Measurements from ENCODE around the gene UNC13C.

The UNC13C gene

GRCh38 chr15:54120949-54121463 lies 142.8 kb downstream of the UNC13C start:
- no peak for DNase-seq (ENCODE audit: low read depth)

GRCh38 chr15:54127574-54127973 lies 149.3 kb downstream of the UNC13C start:
- no peak for DNase-seq (ENCODE audit: low read depth)

- no peak for DNase-seq (ENCODE audit: low read depth)
These were observed 153.2 kb downstream of the UNC13C start for GRCh38 chr15:54131410-54131809.

GRCh38 chr15:54149115-54149531 lies 170.9 kb downstream of the UNC13C start:
- no peak for DNase-seq (ENCODE audit: low read depth)

GRCh38 chr15:54150255-54150654 lies 172.0 kb downstream of the UNC13C start:
- DNase-seq (ENCODE audit: low read depth) = no peak

GRCh38 chr15:54159012-54159411 lies 180.8 kb downstream of the UNC13C start:
- no peak for DNase-seq (ENCODE audit: low read depth)

GRCh38 chr15:54187325-54187724 lies 209.1 kb downstream of the UNC13C start:
- no peak for DNase-seq (ENCODE audit: low read depth)

GRCh38 chr15:54197995-54198394 lies 219.8 kb downstream of the UNC13C start:
- DNase-seq (ENCODE audit: low read depth) = no peak

GRCh38 chr15:54206586-54207321 lies 228.5 kb downstream of the UNC13C start:
- no peak for DNase-seq (ENCODE audit: low read depth)

GRCh38 chr15:54208786-54209185 lies 230.5 kb downstream of the UNC13C start:
- no peak for DNase-seq (ENCODE audit: low read depth)

GRCh38 chr15:54212635-54213034 lies 234.4 kb downstream of the UNC13C start:
- DNase-seq (ENCODE audit: low read depth) = no peak

GRCh38 chr15:54226455-54226854 lies 248.2 kb downstream of the UNC13C start:
- no peak for DNase-seq (ENCODE audit: low read depth)

- no peak for DNase-seq (ENCODE audit: low read depth)
These were observed 249.3 kb downstream of the UNC13C start for GRCh38 chr15:54227569-54227968.

- DNase-seq (ENCODE audit: low read depth) = no peak
These were observed 272.1 kb downstream of the UNC13C start for GRCh38 chr15:54250326-54250725.

- no peak for DNase-seq (ENCODE audit: low read depth)
These were observed 277.9 kb downstream of the UNC13C start for GRCh38 chr15:54256190-54256589.

GRCh38 chr15:54273928-54274327 lies 295.7 kb downstream of the UNC13C start:
- DNase-seq (ENCODE audit: low read depth) = no peak

GRCh38 chr15:54277834-54278233 lies 299.6 kb downstream of the UNC13C start:
- no peak for DNase-seq (ENCODE audit: low read depth)

GRCh38 chr15:54280726-54281125 lies 302.5 kb downstream of the UNC13C start:
- no peak for DNase-seq (ENCODE audit: low read depth)

- no peak for DNase-seq (ENCODE audit: low read depth)
These were observed 304.1 kb downstream of the UNC13C start for GRCh38 chr15:54282228-54282836.

GRCh38 chr15:54288049-54288448 lies 309.8 kb downstream of the UNC13C start:
- no peak for DNase-seq (ENCODE audit: low read depth)

- no peak for DNase-seq (ENCODE audit: low read depth)
These were observed 311.4 kb downstream of the UNC13C start for GRCh38 chr15:54289590-54290136.

- no peak for DNase-seq (ENCODE audit: low read depth)
These were observed 320.2 kb downstream of the UNC13C start for GRCh38 chr15:54298396-54298795.

GRCh38 chr15:54304321-54304720 lies 326.1 kb downstream of the UNC13C start:
- DNase-seq (ENCODE audit: low read depth) = no peak
